Spleen (tissue), 7 donors: ENCODE results near the gene CLCN7.

ENCODE experiments used
- POLR2A ChIP-seq, 3 donors: fragments of 450-650 bp; IDR thresholded peaks; one replicate each; pipeline ENCODE4 v1.5.1; 2017; ENCODE audit warnings: antibody characterized with exemption in 3 of 3, mild to moderate bottlenecking in 1 of 3
- TF ChIP-seq, protein P1 (sequence below), 11 experiments: fragments of 200-600 bp in 7 of 11; fragments of 450-650 bp in 4 of 11; sonication (generic) in 4 of 11; IDR thresholded peaks in 8 of 11; conservative IDR thresholded peaks in 3 of 11; 1 replicate in 7 of 11; 2 replicates in 4 of 11; pipeline versions ENCODE4 v1.4.0 to v1.8.0; 2016 to 2021; ENCODE audit warnings: antibody characterized with exemption in 11 of 11, inconsistent platforms in 4 of 11, mild to moderate bottlenecking in 1 of 11
- donor health status: DM: no; HTN: no; CAD: no; lungs with moderate emphysema.
- donor health status: DM: no; HTN: no; CAD: no.
- donor health status: DM: no; HTN: no; CAD: no.

DNA sequence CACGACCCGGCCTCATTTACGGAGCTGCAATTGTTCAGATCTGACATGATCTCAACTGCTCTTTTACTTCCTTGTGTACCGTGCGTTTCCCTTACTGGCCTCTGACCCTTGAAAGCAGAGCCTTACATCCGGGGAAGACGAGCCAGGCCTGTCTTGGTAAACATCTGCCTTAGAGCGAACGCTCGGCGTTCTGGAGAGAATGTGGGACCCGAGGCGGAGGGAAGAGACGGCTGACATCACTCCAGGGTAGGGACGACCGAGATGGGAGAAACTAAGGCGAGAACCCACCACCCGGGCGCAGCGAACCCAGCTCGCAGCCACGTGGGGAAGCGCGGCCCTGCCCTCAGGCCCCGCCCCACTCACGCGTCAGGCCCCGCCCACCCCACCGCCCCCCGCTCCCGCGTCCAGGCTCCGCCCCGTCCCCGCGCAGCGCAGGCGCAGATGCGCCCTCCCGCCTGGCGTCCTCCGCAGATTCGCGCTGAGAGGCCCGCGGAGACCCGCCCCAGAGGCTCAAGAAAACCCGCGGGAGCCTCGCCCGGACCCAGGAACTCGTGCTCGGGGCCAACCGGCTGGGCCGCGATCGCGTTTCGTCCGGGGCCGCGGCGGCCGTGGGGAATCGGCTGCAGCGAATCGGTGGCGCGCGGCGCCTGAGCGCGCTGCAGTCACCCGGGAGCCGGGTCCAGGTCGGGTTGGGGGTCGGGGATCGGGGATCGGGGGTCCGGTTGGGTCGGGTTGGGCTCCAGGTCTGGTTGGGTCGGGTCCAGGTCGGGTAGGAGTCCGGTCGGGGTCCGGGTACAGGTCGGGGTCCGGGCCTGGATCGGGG, 18.3 kb upstream of the CLCN7 start, which contains the start of gene TELO2:
- TF ChIP-seq POLR2A (IDR thresholded peaks at IDR 0.05): no peak
- TF ChIP-seq, protein P1, sequence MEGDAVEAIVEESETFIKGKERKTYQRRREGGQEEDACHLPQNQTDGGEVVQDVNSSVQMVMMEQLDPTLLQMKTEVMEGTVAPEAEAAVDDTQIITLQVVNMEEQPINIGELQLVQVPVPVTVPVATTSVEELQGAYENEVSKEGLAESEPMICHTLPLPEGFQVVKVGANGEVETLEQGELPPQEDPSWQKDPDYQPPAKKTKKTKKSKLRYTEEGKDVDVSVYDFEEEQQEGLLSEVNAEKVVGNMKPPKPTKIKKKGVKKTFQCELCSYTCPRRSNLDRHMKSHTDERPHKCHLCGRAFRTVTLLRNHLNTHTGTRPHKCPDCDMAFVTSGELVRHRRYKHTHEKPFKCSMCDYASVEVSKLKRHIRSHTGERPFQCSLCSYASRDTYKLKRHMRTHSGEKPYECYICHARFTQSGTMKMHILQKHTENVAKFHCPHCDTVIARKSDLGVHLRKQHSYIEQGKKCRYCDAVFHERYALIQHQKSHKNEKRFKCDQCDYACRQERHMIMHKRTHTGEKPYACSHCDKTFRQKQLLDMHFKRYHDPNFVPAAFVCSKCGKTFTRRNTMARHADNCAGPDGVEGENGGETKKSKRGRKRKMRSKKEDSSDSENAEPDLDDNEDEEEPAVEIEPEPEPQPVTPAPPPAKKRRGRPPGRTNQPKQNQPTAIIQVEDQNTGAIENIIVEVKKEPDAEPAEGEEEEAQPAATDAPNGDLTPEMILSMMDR (IDR thresholded peaks at IDR 0.05 in 8 of 11, conservative IDR thresholded peaks at IDR 0.05 in 3 of 11): peak in 7 of 11 experiments; percentile 11 to 37 (median 25)
